Fibroblast of lung (primary cell): ENCODE results near the gene TRIM15. TPM values are rescaled to one million over a fixed set of nuclear protein-coding genes. Genes with fewer than 3 reads are reported as not detected.

Source experiments
- DNase-seq, 2 donors: peaks; one replicate each; pipeline versions ENCODE4 v3.0.0 to v3.0.0-alpha.2; 2010; ENCODE audit warnings: low read depth in 2 of 2
- H2AFZ ChIP-seq: 2 replicates; pipeline ENCODE4 v1.5.1; 2012; ENCODE audit warnings: low read length, control low read depth, inconsistent platforms
- H3K27ac ChIP-seq: 2 replicates; pipeline ENCODE4 v1.5.1; 2011; ENCODE audit warnings: low read length, control low read depth; ENCODE audit not compliant: insufficient read depth
- H3K27me3 ChIP-seq: 2 replicates; pipeline ENCODE4 v1.5.1; 2011; ENCODE audit warnings: mild to moderate bottlenecking, low read length; ENCODE audit not compliant: control insufficient read depth, insufficient read depth
- H3K36me3 ChIP-seq: 2 replicates; pipeline ENCODE4 v1.5.1; 2011; ENCODE audit warnings: low read length; ENCODE audit not compliant: control insufficient read depth, insufficient read depth
- H3K4me1 ChIP-seq: 2 replicates; pipeline ENCODE4 v1.5.1; 2011; ENCODE audit warnings: low read length; ENCODE audit not compliant: control insufficient read depth, insufficient read depth; ENCODE audit errors: extremely low read depth
- H3K4me2 ChIP-seq: 2 replicates; pipeline ENCODE4 v1.5.1; 2011; ENCODE audit warnings: low read length, control low read depth; ENCODE audit not compliant: insufficient read depth; ENCODE audit errors: extremely low read depth
- H3K4me3 ChIP-seq, 4 experiments: fragments of 200-600 bp in 1 of 4; sonication (generic) in 1 of 4; replicated peaks in 1 of 4; 2 replicates each; pipeline ENCODE4 v1.5.1; 2011 to 2016; ENCODE audit warnings: low read length in 4 of 4, low read depth in 3 of 4, mild to moderate bottlenecking in 3 of 4, control low read depth in 2 of 4, inconsistent platforms in 1 of 4, mixed read lengths in 1 of 4; ENCODE audit not compliant: insufficient read depth in 1 of 4; ENCODE audit errors: control extremely low read depth in 1 of 4
- H3K79me2 ChIP-seq: 2 replicates; pipeline ENCODE4 v1.5.1; 2012; ENCODE audit warnings: mild to moderate bottlenecking, low read length, inconsistent platforms; ENCODE audit not compliant: control insufficient read depth, insufficient read depth
- H3K9ac ChIP-seq: 2 replicates; pipeline ENCODE4 v1.5.1; 2011; ENCODE audit warnings: mild to moderate bottlenecking, low read length, control low read depth; ENCODE audit not compliant: insufficient read depth
- H3K9me3 ChIP-seq: 2 replicates; pipeline ENCODE4 v1.5.1; 2012; ENCODE audit warnings: low read depth, low read length; ENCODE audit not compliant: control insufficient read depth, insufficient read depth
- H4K20me1 ChIP-seq: 2 replicates; pipeline ENCODE4 v1.5.1; 2011; ENCODE audit warnings: low read length; ENCODE audit not compliant: control insufficient read depth, insufficient read depth; ENCODE audit errors: extremely low read depth
- EZH2 ChIP-seq: IDR thresholded peaks from 2 replicates; pipeline ENCODE4 v1.5.1; 2012; ENCODE audit warnings: low read length, control low read depth, mild to moderate bottlenecking; ENCODE audit errors: missing control alignments
- polyA plus RNA-seq, 2 donors: library from polyadenylated mRNA; depleted of rRNA in 1 of 2; stranded (reverse) in 1 of 2; unstranded in 1 of 2; fragments of >200 nt; gene quantifications; 2 replicates each; pipeline ENCODE4 v1.2.1, GENCODE V29; 2011 to 2012; ENCODE audit warnings: missing spikeins in 1 of 2
- total RNA-seq: library from RNA; depleted of rRNA; stranded (reverse); fragments of >200 nt; gene quantifications from 2 replicates; pipeline ENCODE4 v1.2.1, GENCODE V29; 2014
- TF ChIP-seq, protein P1 (sequence below), 2 donors: IDR thresholded peaks in 1 of 2; conservative IDR thresholded peaks in 1 of 2; 1 replicate in 1 of 2; 2 replicates in 1 of 2; pipeline ENCODE4 v1.5.1; 2011 to 2012; ENCODE audit warnings: low read length in 2 of 2, control low read depth in 1 of 2, inconsistent platforms in 1 of 2, low read depth in 1 of 2, mild to moderate bottlenecking in 1 of 2

Gene TRIM15
- total and polyA plus RNA-seq, 2 donors (not counting 1 experiment from before 2014, with no cell fraction given): not detected

DNA sequence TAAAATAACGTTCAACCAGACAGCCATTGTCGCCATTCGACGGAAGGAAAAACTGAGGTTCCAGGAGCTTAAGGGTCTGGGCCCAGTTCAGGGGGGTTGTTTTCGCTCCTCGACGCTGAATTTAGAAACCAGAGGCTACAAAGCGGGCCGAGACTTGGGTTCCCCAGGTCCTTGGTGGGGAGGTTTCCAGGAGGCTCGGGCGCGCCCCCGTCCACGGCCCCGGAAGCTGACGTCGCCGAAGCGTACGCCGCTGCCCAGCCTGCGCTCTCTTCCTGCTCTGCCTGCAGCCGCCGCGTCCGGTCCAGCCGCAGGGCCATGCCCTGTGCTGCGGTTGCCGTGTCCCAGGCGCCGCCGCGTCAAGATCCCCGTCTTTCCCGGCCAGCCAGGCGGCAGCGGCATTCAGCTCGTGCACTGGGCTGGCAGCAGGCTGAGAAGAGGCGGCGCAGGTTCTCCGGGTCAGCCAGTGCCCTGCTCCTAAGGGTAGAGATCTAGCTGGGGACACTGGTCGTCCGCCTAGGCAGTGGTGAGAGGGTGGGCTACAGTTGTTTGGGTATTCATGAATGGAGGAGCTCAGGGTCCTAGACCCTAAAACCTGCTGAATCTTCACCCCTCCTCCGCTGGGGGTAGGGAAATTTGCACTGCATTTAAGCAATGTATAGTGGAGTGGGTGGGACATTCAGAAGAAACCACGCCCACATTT is 50.8 kb downstream of the TRIM15 start:
- no peaks in the 10 kb centered on the region for H3K9me3 ChIP-seq

DNA sequence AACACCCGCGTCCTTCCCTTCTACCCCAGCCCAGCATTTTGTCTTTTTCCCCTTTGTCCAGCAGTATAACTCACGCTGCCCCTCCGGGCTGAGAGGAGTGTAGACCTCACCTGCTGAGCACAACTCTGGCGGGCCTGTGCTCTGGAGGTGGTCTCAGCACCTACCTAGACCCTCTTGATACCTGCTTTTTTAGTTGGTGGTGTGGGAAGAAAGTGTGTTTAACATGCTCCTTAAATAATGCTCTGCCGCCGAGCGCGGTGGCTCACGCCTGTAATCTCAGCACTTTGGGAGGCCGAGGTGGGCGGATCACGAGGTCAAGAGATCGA is 51.3 kb downstream of the TRIM15 start:
- Histone ChIP-seq H3K4me3 (peak overlapping the region; percentile 68 to 93 (median 86)), H3K4me1 (peaks cover 6% of the 10 kb centered on the region), H3K9me3 (no peaks in the 10 kb centered on the region), H3K79me2 (peaks cover 29% of the 10 kb centered on the region), H2AFZ (peak overlapping the region; percentile 80), H3K4me2 (peak overlapping the region; percentile 74), H3K27ac (peak overlapping the region; percentile 92), H3K36me3 (no peaks in the 10 kb centered on the region), H3K9ac (peak overlapping the region; percentile 97), H3K27me3 (no peaks in the 10 kb centered on the region), H4K20me1 (no peaks in the 10 kb centered on the region)
- DNase-seq: no peak
- no peak for TF ChIP-seq EZH2
- TF ChIP-seq, protein P1, sequence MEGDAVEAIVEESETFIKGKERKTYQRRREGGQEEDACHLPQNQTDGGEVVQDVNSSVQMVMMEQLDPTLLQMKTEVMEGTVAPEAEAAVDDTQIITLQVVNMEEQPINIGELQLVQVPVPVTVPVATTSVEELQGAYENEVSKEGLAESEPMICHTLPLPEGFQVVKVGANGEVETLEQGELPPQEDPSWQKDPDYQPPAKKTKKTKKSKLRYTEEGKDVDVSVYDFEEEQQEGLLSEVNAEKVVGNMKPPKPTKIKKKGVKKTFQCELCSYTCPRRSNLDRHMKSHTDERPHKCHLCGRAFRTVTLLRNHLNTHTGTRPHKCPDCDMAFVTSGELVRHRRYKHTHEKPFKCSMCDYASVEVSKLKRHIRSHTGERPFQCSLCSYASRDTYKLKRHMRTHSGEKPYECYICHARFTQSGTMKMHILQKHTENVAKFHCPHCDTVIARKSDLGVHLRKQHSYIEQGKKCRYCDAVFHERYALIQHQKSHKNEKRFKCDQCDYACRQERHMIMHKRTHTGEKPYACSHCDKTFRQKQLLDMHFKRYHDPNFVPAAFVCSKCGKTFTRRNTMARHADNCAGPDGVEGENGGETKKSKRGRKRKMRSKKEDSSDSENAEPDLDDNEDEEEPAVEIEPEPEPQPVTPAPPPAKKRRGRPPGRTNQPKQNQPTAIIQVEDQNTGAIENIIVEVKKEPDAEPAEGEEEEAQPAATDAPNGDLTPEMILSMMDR (conservative IDR thresholded peaks at IDR 0.05 in 1 of 2, IDR thresholded peaks at IDR 0.05 in 1 of 2; ENCODE audit: low read depth in 1 of 2, low read length in 2 of 2): no peak

More for the DNA sequence above, 50.8 kb downstream of the TRIM15 start:
- H3K79me2 ChIP-seq: peaks cover 31% of the 10 kb centered on the region
- H3K4me2 ChIP-seq: peak overlapping the region; percentile 74
- H4K20me1 ChIP-seq: no peaks in the 10 kb centered on the region
- H2AFZ ChIP-seq: peak overlapping the region; percentile 80
- H3K27ac ChIP-seq: peak overlapping the region; percentile 92
- no peaks in the 10 kb centered on the region for H3K27me3 ChIP-seq
- H3K4me1 ChIP-seq: peaks cover 6% of the 10 kb centered on the region
- peak overlapping the region; percentile 97 for H3K9ac ChIP-seq
- peak; percentile 70 to 78 for DNase-seq
- no peaks in the 10 kb centered on the region for H3K36me3 ChIP-seq
- H3K4me3 ChIP-seq: peak overlapping the region; percentile 68 to 93 (median 86)
- TF ChIP-seq, protein P1 (conservative IDR thresholded peaks at IDR 0.05 in 1 of 2, IDR thresholded peaks at IDR 0.05 in 1 of 2; ENCODE audit: low read depth in 1 of 2, low read length in 2 of 2): no peak
- TF ChIP-seq EZH2: no peak

DNA sequence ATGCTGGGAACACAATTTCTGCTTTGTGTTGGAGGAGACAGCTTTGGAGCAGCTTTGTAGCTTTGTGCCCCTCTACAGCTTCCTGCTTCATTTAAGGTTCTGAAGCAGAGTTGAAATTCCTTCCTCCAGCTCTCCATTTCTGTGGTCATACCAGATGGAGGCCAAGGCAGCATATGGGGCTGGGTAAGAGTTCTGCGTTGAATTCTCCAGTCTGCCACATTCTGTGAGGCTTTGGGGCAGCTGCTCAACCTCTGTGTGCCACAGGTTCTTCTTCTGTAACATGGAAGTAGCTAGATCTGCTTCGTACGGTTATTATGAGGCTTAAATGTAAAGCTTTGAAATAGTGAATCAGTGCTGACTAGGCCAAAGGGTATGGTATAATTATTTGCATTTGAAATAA is 52.8 kb downstream of the TRIM15 start:
- Histone ChIP-seq H3K79me2 (peaks cover 19% of the 10 kb centered on the region), H2AFZ (no peak overlapping the region), H4K20me1 (no peaks in the 10 kb centered on the region), H3K4me1 (peaks cover 6% of the 10 kb centered on the region), H3K27me3 (no peaks in the 10 kb centered on the region), H3K27ac (no peak overlapping the region), H3K4me3 (no peak overlapping the region), H3K9ac (no peak overlapping the region), H3K36me3 (no peaks in the 10 kb centered on the region), H3K4me2 (no peak overlapping the region), H3K9me3 (no peaks in the 10 kb centered on the region)
- no peak for TF ChIP-seq EZH2
- TF ChIP-seq, protein P1 (conservative IDR thresholded peaks at IDR 0.05 in 1 of 2, IDR thresholded peaks at IDR 0.05 in 1 of 2; ENCODE audit: low read depth in 1 of 2, low read length in 2 of 2): no peak
- DNase-seq: no peak
